HG03571 (cell line): ENCODE measurements around the gene KMT5C.

Experiments
- ATAC-seq: cut with Tn5 transposase; IDR thresholded peaks from one replicate; pipeline ENCODE4 v1.9.1; 2021; ENCODE audit not compliant: unreplicated experiment

The KMT5C gene

DNA sequence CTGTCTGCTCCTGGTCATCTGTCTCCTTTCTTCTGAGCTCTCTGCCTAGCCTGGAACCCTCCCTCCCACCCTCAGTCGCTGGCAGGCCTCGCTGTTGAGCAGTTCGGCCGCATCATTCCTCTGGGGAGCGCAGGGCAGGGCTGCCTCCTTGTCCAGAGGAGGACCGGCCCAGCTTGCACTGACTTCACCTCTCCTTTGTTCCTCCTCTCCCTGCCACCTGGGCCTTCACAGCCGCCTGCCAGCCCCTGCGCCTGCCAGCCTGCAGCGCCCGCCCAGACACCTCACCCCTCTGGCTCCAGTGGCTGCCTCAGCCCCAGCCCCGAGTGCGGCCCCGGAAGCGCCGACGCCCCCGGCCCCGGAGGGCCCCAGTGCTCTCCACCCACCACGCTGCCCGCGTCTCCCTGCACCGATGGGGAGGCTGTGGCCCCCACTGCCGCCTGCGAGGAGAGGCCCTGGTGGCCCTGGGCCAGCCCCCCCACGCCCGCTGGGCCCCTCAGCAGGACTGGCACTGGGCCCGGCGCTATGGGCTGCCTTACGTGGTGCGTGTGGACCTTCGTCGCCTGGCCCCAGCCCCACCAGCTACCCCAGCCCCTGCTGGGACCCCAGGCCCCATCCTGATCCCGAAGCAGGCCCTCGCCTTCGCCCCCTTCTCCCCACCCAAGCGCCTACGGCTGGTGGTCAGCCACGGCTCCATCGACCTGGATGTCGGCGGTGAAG lies 7.2 kb downstream of the KMT5C start:
- no peak for ATAC-seq

- ATAC-seq: no peak
Observed at GRCh38 chr19:55347442-55348009, 7.8 kb downstream of the KMT5C start.

DNA sequence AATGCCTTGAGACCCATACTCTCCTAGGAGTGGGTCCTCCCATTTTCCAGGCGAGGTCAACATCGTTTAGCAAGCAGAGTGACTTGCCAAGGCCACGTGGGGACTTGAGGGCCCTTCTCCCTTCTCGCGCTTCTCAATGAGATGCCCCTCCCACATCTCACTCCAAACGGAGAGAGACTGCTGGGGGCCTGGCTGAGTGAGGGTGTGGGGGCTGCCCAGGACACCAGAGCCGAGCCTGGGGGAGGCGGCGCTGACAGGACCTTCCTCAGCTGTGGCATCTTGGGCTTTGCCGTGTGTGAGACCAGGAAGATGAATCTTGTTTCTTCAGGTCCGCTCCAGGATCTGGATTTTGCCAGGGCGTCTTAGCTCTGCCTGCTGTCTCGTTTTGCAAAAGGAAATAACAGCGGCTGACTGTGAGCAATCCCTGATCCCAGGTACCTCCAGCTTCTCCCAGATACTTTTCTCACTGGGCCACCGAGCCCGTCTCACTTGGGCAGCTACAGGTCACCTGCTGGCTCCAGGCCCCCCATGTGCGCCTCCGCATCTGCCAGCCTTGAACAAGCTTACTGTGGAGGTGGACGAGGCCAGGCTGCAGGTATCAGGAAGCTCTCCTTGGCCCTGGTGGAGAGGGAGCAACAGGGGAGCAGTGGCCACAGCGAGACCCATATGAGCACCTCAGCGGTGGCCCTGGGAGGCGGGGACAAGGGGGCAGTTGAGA lies 8.8 kb downstream of the KMT5C start:
- ATAC-seq: no peak

DNA sequence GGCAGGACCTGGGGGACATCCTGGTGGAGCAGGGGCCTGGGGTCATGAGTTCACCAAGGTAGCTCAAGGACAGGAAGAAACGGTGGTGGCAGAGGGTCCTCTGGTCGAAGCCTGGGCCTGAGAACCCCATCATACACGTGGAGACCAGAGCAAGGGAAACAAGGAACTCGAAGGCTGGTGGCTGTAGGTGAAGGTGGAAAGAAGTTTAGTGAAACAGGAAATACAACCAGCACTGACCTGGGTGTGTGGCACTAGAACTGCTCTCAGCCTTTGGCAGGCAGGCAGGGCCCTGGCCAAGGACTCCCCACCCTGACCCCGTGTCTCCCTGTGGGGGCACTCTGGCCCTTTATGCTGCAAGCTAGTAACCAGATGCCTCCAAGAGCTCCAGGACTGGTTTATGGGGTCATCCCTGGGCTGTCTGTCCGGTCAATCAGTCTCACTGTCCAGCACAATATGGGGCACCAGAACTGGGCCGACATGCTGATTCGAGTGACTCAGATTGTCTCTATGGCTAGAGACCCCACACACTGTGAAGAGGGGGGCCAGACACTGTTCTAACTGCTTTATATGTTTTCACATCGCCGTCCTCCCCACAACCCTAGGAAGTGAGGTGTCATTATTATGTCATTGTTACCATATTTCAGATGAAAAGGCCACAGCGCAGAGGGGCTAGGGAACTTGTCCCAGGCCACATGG lies 11.1 kb downstream of the KMT5C start:
- ATAC-seq: no peak

- ATAC-seq: no peak
Observed at GRCh38 chr19:55352040-55352439, 12.4 kb downstream of the KMT5C start.

GRCh38 chr19:55352549-55353145 lies 13.0 kb downstream of the KMT5C start:
- ATAC-seq: no peak

DNA sequence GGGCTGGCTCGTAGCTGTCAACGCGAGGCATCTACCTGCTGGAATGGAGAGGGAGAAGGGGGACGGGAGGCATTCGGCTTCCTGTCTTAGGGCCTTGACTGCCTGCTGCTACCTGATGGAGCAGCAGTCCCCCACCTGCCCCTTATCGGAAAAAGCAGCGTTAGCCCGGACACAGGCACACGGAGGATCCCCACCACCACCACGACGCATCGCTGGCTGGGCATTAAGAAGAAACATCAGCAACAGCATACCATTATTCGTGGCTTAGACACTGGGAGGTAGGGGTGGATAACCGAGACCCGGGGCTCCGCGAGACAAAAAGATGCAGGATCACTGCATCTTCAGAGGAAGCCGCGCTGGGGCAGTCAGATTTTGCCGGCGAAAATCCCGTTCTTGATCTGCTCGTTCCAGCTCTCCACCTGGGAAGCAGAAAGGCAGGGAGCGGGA lies 13.7 kb downstream of the KMT5C start:
- ATAC-seq: no peak

GRCh38 chr19:55353803-55354697 lies 14.4 kb downstream of the KMT5C start:
- ATAC-seq: no peak

DNA sequence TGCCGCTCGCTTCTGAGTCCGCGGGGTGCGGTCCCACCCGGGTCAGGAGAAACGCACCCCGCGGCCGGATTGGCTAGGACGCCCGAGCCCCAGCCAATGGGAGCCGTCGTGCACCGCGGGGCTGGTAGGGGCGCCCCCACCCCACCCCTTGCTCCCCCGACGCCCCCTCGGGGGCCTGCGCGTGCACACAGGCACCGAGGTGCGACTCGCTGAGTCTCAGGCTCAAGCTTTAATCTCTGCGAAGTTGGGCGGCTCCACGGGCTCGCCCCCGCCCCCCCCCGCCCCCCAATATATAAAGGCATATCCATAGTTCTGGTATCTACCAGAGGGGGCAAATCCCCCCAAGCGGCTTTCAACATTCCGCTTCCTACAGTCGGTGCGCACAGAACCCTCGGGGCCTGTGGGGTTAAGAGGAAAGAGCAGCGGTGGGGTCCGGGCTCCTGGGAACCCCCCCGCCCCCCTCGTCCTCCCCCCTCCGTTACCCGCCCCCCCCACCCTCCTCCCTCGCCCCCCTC lies 15.1 kb downstream of the KMT5C start, which contains the start of gene COX6B2:
TSS of gene COX6B2 (minus strand) at position 22 of the 515 bp plus-strand sequence. CDS start 198 bp downstream, outside the sequence.
- no peak for ATAC-seq

GRCh38 chr19:55355213-55355821 lies 15.6 kb downstream of the KMT5C start:
- ATAC-seq: no peak

DNA sequence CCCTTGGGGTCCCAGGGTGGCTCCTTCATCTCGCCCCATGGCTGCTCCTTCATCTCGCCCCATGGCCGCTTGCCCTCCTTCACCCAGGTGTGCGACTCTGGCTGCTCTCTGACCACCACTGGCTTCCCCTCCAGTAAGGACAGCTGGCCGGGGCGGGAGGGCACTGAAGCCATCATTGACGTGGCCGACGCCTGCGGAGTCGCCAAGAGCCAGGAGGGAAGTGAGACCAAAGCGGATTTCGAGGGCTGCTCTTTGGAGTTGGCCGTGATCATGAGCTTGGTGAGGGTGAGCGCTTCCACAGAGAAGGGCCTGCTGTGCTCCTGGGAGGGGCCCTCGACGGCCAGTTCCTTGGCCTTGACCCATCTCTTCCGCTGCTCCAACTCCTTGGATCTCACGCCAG lies 18.8 kb downstream of the KMT5C start:
- ATAC-seq: no peak

- no peak for ATAC-seq
Observed at GRCh38 chr19:55358943-55359908, 19.6 kb downstream of the KMT5C start.

- no peak for ATAC-seq
Observed at GRCh38 chr19:55360902-55361301, 21.2 kb downstream of the KMT5C start.

- ATAC-seq: no peak
Observed at GRCh38 chr19:55362174-55362989, 22.7 kb downstream of the KMT5C start.

DNA sequence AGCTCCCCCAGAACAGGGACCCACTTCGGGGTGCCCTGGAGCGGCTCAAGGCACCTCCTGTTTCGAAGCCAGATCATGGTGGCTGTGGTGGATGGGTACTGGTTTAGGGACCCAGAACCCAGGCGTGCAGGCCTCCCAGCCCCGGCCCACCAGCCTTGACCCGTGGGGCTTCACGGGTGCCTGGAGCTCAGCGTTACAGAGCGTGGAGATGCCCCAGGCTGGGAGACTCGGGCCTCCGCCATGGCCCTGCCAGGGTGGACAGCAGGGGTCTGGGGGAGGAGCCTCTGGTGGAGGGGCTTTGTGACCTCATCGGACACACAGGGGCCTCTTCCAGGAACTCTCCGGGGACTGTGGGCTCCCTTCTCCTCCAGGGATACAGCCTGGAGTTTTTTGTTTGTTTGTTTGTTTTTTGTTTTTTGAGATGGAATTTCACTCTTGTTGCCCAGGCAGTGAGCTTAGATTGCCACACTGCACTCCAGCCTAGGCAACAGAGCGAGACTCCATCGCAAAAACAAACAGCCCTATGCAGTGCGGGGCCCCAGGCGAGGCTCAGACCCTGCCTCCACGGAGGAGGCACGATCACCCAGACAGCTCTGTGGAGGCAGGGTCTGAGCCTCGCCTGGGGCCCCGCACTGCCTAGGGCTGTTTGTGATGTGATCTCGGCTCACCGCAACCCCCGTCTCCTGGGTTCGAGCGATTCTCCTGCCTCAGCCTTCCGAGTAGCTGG lies 23.5 kb downstream of the KMT5C start, which contains the start of gene GARIN5B:
TSS of gene GARIN5B (minus strand) at position 271 of the 727 bp plus-strand sequence. CDS start at position 77, 194 bp downstream.
- no peak for ATAC-seq

GRCh38 chr19:55365245-55365644 lies 25.6 kb downstream of the KMT5C start:
- no peak for ATAC-seq

DNA sequence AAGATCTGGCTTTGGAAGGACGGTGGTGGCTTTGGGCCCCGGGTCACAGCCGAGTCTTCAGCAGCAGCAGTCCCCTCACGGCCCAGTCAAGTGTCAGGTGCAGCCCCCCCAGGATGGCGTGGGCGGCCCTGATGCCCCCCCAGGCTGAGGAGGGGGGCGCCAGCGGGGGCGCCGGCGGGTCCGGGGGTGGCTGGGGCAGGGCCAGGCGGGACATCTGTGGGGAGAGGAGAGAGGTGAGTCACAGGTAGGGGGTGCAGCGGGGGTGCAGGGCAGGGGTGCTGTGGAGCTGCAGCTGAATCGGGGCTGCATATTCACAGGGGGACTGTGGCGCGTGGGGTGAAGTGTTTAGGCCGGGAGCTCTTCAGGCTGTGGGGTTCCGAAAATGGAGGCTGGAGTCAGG lies 26.3 kb downstream of the KMT5C start:
- ATAC-seq: no peak
